HG02623 (cell line): ENCODE measurements around the gene RGL3.
"Not testable (repeated sequence)": the region's sequence is repeated elsewhere in the genome, so short reads cannot be mapped to it uniquely, and the experiment has no call there.

ENCODE experiments used
- ATAC-seq: cut with Tn5 transposase; IDR thresholded peaks from one replicate; pipeline ENCODE4 v1.9.1; 2021; ENCODE audit warnings: moderate library complexity; ENCODE audit not compliant: unreplicated experiment

The RGL3 gene

GRCh38 chr19:11418549-11419506 is at the start of gene RGL3:
Gene RGL3 (minus strand): TSS chr19:11419314. CDS start chr19:11419278, 36 bp downstream.
- no peak for ATAC-seq

- not testable (repeated sequence) for ATAC-seq
These were observed 49.2 kb upstream of the RGL3 start for GRCh38 chr19:11468266-11468845.

- ATAC-seq = no peak
These were observed 46.5 kb upstream of the RGL3 start for GRCh38 chr19:11465600-11465999.

- ATAC-seq = no peak
These were observed 45.5 kb upstream of the RGL3 start for GRCh38 chr19:11464333-11465265.

- no peak for ATAC-seq
These were observed 44.3 kb upstream of the RGL3 start for GRCh38 chr19:11463391-11463790.

GRCh38 chr19:11461453-11461852 is 42.3 kb upstream of the RGL3 start:
- no peak for ATAC-seq

GRCh38 chr19:11460207-11460606 is 41.1 kb upstream of the RGL3 start:
- ATAC-seq = no peak

GRCh38 chr19:11458912-11459311 is 39.8 kb upstream of the RGL3 start:
- not testable (repeated sequence) for ATAC-seq

GRCh38 chr19:11458236-11458900 is 39.3 kb upstream of the RGL3 start:
- no peak for ATAC-seq

- ATAC-seq = no peak
These were observed 38.7 kb upstream of the RGL3 start for GRCh38 chr19:11457831-11458230.

GRCh38 chr19:11457115-11457514 is 38.0 kb upstream of the RGL3 start:
- no peak for ATAC-seq

GRCh38 chr19:11456659-11457058 is 37.5 kb upstream of the RGL3 start:
- ATAC-seq = no peak

- ATAC-seq = not testable (repeated sequence)
These were observed 36.1 kb upstream of the RGL3 start for GRCh38 chr19:11455233-11455554.

GRCh38 chr19:11453468-11454341 is 34.6 kb upstream of the RGL3 start:
- no peak for ATAC-seq

GRCh38 chr19:11452620-11453310 is 33.7 kb upstream of the RGL3 start:
- no peak for ATAC-seq

- no peak for ATAC-seq
These were observed 32.9 kb upstream of the RGL3 start for GRCh38 chr19:11451871-11452619.

- no peak for ATAC-seq
These were observed 32.3 kb upstream of the RGL3 start for GRCh38 chr19:11451327-11451870.
